GM12878 (cell line): ENCODE results near the gene PEAR1. TPM values are rescaled to one million over a fixed set of nuclear protein-coding genes. Genes with fewer than 3 reads are reported as not detected.

ENCODE experiments used
- ATAC-seq: fragments of 200-7000 bp; cut with Tn5 transposase; 3 replicates; pipeline ENCODE4 v1.9.1; 2020; ENCODE audit warnings: mild to moderate bottlenecking, moderate library complexity
- BruUV-seq: library from RNA; stranded (reverse); fragments of 400-500 nt; replicated peaks from 2 replicates; lab custom pipeline; 2021; lab: Mats Ljungman, UMichigan
- CTCF ChIA-PET: fragments of 300-600 bp; sonication (Branson Sonifier 250); formaldehyde crosslinking; extraction: SDS; loops from one replicate; lab custom pipeline; 2021; ENCODE audit warnings: inconsistent platforms; lab: Yijun Ruan, JAX
- POLR2A ChIA-PET: fragments of 350-600 bp; formaldehyde crosslinking; extraction: SDS; loops from one replicate; lab custom pipeline; 2021; ENCODE audit warnings: inconsistent platforms; lab: Charles Lee
- RAD21 ChIA-PET: fragments of 300-600 bp; sonication (Branson Sonifier 250); formaldehyde crosslinking; loops from one replicate; lab custom pipeline; 2023; ENCODE audit warnings: antibody characterized with exemption; ENCODE audit not compliant: unreplicated experiment; lab: Charles Lee
- SMC1A ChIA-PET: fragments of 300-600 bp; sonication (Branson Sonifier 250); formaldehyde crosslinking; loops from one replicate; lab custom pipeline; 2023; ENCODE audit not compliant: unreplicated experiment, uncharacterized antibody; lab: Charles Lee
- DNase-seq: peaks from one replicate; pipeline ENCODE4 v3.0.0-alpha.2; 2011; ENCODE audit warnings: low read depth, low spot score
- FAIRE-seq: peaks from 3 replicates; lab custom pipeline; 2011; peaks lifted over from hg19 to GRCh38; lab: Jason Lieb, UNC
- H2AFZ ChIP-seq: 2 replicates; pipeline ENCODE4 v1.6.0; 2011; ENCODE audit warnings: low read depth, low read length, control low read depth; ENCODE audit not compliant: control insufficient read depth
- H3K27ac ChIP-seq: 2 replicates; pipeline ENCODE4 v1.5.1; 2011; ENCODE audit warnings: control low read depth; ENCODE audit not compliant: control insufficient read depth, insufficient read depth
- H3K27me3 ChIP-seq, 2 experiments: replicated peaks in 1 of 2; 2 replicates each; pipeline versions ENCODE4 v1.6.0 to v1.6.1; 2011; ENCODE audit warnings: low read length in 1 of 2; ENCODE audit not compliant: control insufficient read depth in 2 of 2, insufficient read depth in 2 of 2
- H3K36me3 ChIP-seq, 2 experiments: 2 replicates each; pipeline ENCODE4 v1.5.1; 2011; ENCODE audit warnings: low read length in 1 of 2; ENCODE audit not compliant: control insufficient read depth in 2 of 2, insufficient read depth in 2 of 2
- H3K4me1 ChIP-seq: 2 replicates; pipeline ENCODE4 v1.6.1; 2011; ENCODE audit warnings: mild to moderate bottlenecking, low read length, moderate library complexity, mixed read lengths; ENCODE audit not compliant: control insufficient read depth, insufficient read depth
- H3K4me2 ChIP-seq: 2 replicates; pipeline ENCODE4 v1.6.0; 2011; ENCODE audit warnings: control low read depth; ENCODE audit not compliant: control insufficient read depth, insufficient read depth
- H3K4me3 ChIP-seq: fragments of 200-600 bp; sonication (generic); 2 replicates; pipeline ENCODE4 v1.5.1; 2016
- H3K79me2 ChIP-seq: 2 replicates; pipeline ENCODE4 v1.6.0; 2011; ENCODE audit warnings: low read length; ENCODE audit not compliant: control insufficient read depth, insufficient read depth
- H3K9ac ChIP-seq: 2 replicates; pipeline ENCODE4 v1.8.0; 2011; ENCODE audit warnings: low read length, control low read depth, mixed read lengths; ENCODE audit not compliant: control insufficient read depth, insufficient read depth
- H3K9me3 ChIP-seq: replicated peaks from 3 replicates; pipeline ENCODE4 v1.5.1; 2011; ENCODE audit warnings: mild to moderate bottlenecking, low read length; ENCODE audit not compliant: control insufficient read depth, insufficient read depth
- H4K20me1 ChIP-seq: 2 replicates; pipeline ENCODE4 v1.6.0; 2011; ENCODE audit not compliant: control insufficient read depth, insufficient read depth
- ATF2 ChIP-seq: IDR thresholded peaks from 2 replicates; pipeline ENCODE4 v1.6.1; 2012; ENCODE audit warnings: low read length, inconsistent platforms
- CBFB ChIP-seq: IDR thresholded peaks from 2 replicates; pipeline ENCODE4 v1.6.1; 2016; ENCODE audit warnings: antibody characterized with exemption, low read depth
- ELK1 ChIP-seq: IDR thresholded peaks from 2 replicates; pipeline ENCODE4 v1.6.1; 2012; ENCODE audit warnings: low read depth, low read length, improper control_type of control experiment
- NRF1 ChIP-seq: conservative IDR thresholded peaks from 2 replicates; pipeline ENCODE4 v1.6.1; 2011; ENCODE audit warnings: mild to moderate bottlenecking, low read depth, low read length, improper control_type of control experiment
- RELB ChIP-seq: fragments of 450-650 bp; IDR thresholded peaks from 2 replicates; pipeline ENCODE4 v1.6.1; 2017; ENCODE audit warnings: low read depth, mild to moderate bottlenecking, moderate library complexity
- SRF ChIP-seq, 2 experiments: IDR thresholded peaks; 2 replicates each; pipeline ENCODE4 v1.6.1; 2011; ENCODE audit warnings: low read depth in 2 of 2, low read length in 2 of 2, mild to moderate bottlenecking in 1 of 2, moderate library complexity in 1 of 2
- YY1 ChIP-seq: IDR thresholded peaks from 2 replicates; pipeline ENCODE4 v1.6.1; 2011; ENCODE audit warnings: low read depth, mild to moderate bottlenecking, low read length
- ZNF207 ChIP-seq: fragments of 450-650 bp; IDR thresholded peaks from 2 replicates; pipeline ENCODE4 v1.6.1; 2014; ENCODE audit warnings: antibody characterized with exemption, mild to moderate bottlenecking, borderline replicate concordance
- ZNF384 ChIP-seq: IDR thresholded peaks from 2 replicates; pipeline ENCODE4 v1.6.1; 2012; ENCODE audit warnings: low read depth, mild to moderate bottlenecking, low read length, improper control_type of control experiment, borderline replicate concordance
- WGBS: methylation state at CpG from one replicate; pipeline ENCODE4 v1.1.6; 2016; ENCODE audit warnings: low lambda C conversion rate; ENCODE audit not compliant: insufficient replicate concordance, insufficient coverage; ENCODE audit errors: missing lambda C conversion rate; 5-methylcytosine and 5-hydroxymethylcytosine counted together
- in situ Hi-C: fragments of 300-500 bp; cut with MboI; formaldehyde crosslinking; loops from 9 replicates; pipeline ENCODE4 v1.14.3; 2018; ENCODE audit warnings: mixed read lengths
- intact Hi-C: fragments of 100-400 bp; cut with micrococcal nuclease; formaldehyde crosslinking; loops from one replicate; pipeline ENCODE4 v1.14.2; 2022; ENCODE audit not compliant: unreplicated experiment
- polyA plus RNA-seq, 11 experiments: library from polyadenylated mRNA; depleted of rRNA in 4 of 11; unstranded in 6 of 11; stranded (reverse) in 5 of 11; fragments of >200 nt; fragmentation: Nextera tagmentation in 4 of 11; fragmentation: Illumina TruSeq in 1 of 11; extraction: Ambion mirVana in 4 of 11; extraction: Trizol in 1 of 11; gene quantifications; 1 replicate in 1 of 11; 2 replicates in 10 of 11; pipeline versions ENCODE4 v1.2.1 to v1.2.3, GENCODE V29; 2011 to 2016; ENCODE audit warnings: inconsistent platforms in 2 of 11, missing spikeins in 2 of 11, low read depth in 1 of 11
- total RNA-seq, 4 experiments: library from RNA; depleted of rRNA in 3 of 4; stranded (reverse); fragments of >200 nt in 3 of 4; fragmentation: Illumina TruSeq in 1 of 4; extraction: Trizol in 1 of 4; gene quantifications; 2 replicates each; pipeline versions ENCODE4 v1.2.1 to v1.2.3, GENCODE V29; 2013 to 2021

The PEAR1 gene
- total and polyA plus RNA-seq, 10 of the 15 experiments (the other 5 are each of a cell fraction or from before 2014, with no cell fraction given): not detected

GRCh38 chr1:156958247-156958714, 64.8 kb downstream of the PEAR1 start (continued):
- TF ChIP-seq RELB (no peak), CBFB (no peak), ZNF384 (no peak), NRF1 (no peak), YY1 (no peak)
- TF ChIP-seq, all 136 proteins: peak for 0

GRCh38 chr1:156959414-156959813, 65.9 kb downstream of the PEAR1 start:
- WGBS: 27% methylated on average over 2 of the region's 2 CpGs
- peaks cover 3% of the 10 kb centered on the region for H3K4me1 ChIP-seq
- no peak overlapping the region for H3K27ac ChIP-seq
- no TSS peak for BruUV-seq
- POLR2A ChIA-PET: no interaction called here
- in situ Hi-C loops (no loop called here), intact Hi-C loops (loop anchor here (5.0 kb wide), 1 partner anchor 47 kb away; no protein-coding TSS in a partner anchor)
- no peaks in the 10 kb centered on the region for H4K20me1 ChIP-seq
- H2AFZ ChIP-seq: no peak overlapping the region
- FAIRE-seq (no peak), DNase-seq (no peak), ATAC-seq (no peak)
- H3K79me2 ChIP-seq: no peaks in the 10 kb centered on the region
- SMC1A ChIA-PET: interaction anchor here (0.7 to 1.5 kb wide), 5 partner anchors 14 to 131 kb away, joined by 3 to 4 read pairs (median 3); no protein-coding TSS in a partner anchor
- RAD21 ChIA-PET: interaction anchor here (1.0 to 1.3 kb wide), 2 partner anchors 80 to 131 kb away, joined by 4 read pairs; no protein-coding TSS in a partner anchor
- H3K9me3 ChIP-seq: no peaks in the 10 kb centered on the region
- H3K4me3 ChIP-seq: no peak overlapping the region
- H3K27me3 ChIP-seq: no peaks in the 10 kb centered on the region; a peak in 1 of 4 replicates
- CTCF ChIA-PET: interaction anchor here (0.5 to 2.2 kb wide), 5 partner anchors 10 to 270 kb away, joined by 3 to 13 read pairs (median 5); no protein-coding TSS in a partner anchor
- peaks cover 3 to 10% of the 10 kb centered on the region in 2 experiments; a peak in 3 of 4 replicates for H3K36me3 ChIP-seq
- H3K4me2 ChIP-seq: no peak overlapping the region
- no peak overlapping the region for H3K9ac ChIP-seq
- TF ChIP-seq ELK1: no peak
- no peak for TF ChIP-seq ATF2
- TF ChIP-seq SRF (IDR thresholded peaks at IDR 0.05; ENCODE audit: low read depth in 2 of 2, low read length in 2 of 2): peak in 1 of 2 experiments; percentile 62; a peak in 1 of 4 replicates
- TF ChIP-seq ZNF207: no peak
- TF ChIP-seq, all 136 proteins: peak for 1
